Inflammatory macrophage (primary cell): Measurements from ENCODE around the gene ZCCHC13.
"Not testable (repeated sequence)": the region's sequence is repeated elsewhere in the genome, so short reads cannot be mapped to it uniquely, and the experiment has no call there.

Experiments used
- DNase-seq, 2 donors: peaks; one replicate each; pipeline ENCODE4 v3.0.0-alpha.2; 2020 to 2022

Gene ZCCHC13

DNA sequence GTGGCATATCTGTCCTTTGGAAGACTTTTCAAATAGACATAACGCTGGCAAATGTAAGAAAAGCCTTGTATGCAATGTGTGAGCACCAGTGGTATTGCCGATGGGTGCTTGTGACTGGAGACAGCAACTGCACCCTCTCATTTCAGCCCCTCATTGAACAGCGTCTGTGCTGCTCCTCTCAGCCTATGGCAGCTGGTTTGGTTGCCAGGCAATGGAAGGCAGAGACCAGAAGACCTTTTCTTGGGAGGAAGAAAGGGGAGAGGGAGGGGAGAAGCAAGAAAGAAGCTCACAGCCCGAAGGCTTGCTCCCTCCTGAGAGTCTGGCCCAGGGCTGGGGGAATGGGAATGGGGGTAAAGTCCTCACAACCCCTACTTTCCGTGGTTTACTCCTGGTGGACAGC is 20.2 kb downstream of the ZCCHC13 start:
- DNase-seq: no peak

DNA sequence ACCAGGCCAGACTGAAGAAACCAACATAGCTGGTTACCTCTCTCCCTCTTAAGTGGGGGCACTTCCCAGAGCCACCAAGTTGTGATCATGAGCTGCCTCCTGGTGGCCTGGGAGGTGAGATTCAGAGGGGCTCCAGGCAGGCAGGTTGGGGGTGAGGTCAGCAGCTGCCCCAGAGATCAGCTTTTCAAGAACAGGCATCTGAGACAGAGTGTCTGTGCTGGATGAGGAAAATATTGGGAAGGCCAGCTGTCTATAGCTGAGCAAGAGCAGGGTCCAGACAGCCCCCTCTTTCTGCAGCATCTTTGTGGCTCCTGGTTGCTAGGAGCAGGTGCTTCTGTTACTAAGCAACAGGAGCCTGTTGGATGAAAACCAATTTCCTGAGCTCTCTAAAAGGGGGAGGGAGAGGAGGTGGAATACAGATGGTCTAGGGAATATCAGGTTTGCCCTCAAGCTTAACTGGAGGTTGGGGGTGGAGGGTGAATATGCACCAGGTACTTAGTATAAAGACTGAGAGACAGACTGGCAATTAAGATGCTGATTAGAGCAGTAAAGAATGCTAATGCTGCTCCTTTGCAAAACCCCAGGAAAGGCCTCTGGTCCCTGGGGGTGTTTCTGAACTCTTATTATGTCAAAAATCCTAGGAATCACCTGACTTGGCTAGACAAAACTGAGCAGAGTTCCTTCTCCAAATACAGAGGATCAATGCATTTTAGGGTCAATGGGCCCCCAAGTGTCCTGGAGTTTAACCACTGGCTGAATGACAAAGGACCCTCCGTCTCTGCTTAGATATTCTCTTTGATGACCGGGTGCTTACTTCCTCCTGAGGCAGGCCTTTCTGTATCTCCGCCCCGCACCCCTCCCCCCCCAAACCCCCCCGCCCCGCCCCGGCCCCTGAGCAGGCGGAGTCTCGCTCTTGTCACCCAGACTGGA is 21.4 kb downstream of the ZCCHC13 start:
- no peak for DNase-seq

DNA sequence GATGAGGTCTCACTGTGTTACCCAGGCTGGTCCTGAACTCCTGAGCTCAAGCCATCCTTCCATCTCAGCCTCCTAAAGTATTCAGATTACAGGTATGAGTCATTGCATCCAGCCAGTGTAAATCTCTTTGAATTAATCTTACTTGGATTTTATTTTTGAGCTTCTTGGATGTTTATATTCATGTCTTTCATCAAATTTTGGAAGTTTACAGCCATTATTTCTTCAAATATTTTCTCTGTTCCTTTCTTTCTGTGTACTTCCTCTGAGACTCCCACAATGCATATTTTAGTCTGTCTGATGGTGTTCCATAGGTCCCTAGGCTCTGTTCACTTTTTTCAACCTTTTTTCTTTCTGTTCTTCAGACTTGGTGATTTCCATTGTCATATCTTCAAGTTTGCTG is 34.9 kb downstream of the ZCCHC13 start:
- DNase-seq: no peak

DNA sequence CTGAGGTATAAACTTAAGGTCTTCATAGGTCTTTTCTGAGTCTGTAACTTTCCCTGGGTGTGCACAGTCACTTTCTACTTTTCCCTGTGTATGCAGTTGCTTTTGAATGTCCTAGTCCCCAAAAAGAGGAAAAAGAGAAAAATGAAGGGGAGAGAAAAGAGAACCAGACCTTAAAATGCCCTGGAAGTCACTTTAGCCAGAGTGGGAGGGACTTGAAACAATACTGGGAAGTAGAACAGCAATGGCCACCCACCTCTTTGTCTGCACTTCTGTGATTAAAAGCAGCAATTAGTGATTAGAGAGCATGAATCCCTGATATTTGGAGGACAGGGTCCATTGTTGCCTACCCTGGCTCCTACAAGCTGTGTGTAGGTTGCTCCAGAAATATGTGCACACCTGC is 36.1 kb downstream of the ZCCHC13 start:
- DNase-seq: peak; percentile 44 to 51

DNA sequence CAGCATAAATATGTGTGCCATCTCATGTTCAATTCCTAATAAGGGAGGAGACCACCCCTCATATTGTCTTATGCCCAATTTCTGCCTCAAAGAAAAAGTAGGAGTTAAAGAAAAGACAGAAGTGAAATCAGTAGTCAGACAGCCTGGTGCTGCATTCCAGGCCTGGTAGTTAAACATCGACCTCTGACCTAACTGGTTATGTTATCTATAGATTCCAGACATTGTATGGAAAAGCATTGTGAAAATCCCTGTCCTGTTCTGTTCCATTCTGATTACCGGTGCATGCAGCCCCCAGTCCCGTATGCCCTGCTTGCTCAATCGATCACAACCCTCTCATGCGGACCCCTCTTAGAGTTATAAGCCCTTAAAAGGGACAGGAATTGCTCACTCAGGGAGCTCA is 38.2 kb downstream of the ZCCHC13 start:
- not testable (repeated sequence) for DNase-seq

DNA sequence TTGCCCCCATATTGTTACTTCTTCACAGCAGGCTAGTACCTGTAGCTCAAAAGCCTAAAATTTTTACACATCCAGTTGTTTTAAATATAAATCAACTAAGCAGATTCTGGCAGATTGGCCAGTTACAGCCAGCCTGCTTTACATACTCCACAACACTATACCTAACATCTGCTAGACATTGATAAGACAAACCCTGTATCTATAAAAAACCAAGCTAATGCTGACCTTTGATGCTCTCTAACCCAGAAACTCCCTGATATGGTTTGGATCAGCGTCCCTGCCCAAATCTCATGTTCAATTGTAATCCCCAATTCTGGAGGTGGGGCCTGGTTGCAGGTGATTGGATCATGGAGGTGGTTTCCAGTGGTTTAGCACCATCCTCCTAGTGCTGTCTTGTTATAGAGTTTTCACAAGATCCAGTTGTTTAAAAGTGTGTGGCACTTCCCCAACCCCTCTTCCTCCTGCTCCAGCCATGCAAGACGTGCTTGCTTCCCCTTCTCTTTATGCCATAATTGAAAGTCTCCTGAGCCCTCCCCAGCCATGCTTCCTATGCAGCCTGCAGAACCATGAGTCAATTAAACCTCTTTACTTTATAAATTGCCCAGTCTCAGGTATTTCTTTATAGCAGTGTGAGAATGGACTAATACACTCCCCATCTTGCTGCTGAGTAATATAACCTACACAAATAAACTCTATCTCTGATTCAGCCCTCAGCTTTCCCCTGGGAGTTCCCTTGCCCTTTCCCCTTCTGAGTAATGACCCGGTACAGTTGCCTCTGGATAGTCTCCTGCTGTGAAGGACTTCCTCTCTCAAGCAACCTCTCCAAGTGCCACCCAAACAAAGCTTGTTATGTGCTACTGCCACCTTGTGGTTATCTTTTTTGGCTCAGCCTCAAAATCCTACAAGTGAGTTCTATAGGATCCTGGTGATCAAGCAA is 39.6 kb downstream of the ZCCHC13 start:
- DNase-seq: peak; percentile 83

DNA sequence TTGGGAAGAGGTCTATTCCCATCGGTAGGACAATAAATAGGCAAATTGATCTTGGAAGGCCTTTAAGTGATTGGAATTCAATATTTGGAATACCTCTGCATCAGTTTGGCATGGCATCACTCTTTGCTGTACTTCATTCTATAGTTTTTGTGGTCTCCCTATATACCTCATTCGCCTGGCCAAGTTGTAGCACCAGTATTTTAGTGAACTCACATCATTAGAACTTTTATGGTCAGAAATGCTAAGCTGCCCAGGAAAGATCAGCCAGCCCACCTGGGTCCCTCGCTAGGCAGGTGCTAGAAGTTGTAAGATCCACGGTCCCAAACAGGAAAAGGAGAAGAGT is 40.3 kb downstream of the ZCCHC13 start:
- DNase-seq: no peak

DNA sequence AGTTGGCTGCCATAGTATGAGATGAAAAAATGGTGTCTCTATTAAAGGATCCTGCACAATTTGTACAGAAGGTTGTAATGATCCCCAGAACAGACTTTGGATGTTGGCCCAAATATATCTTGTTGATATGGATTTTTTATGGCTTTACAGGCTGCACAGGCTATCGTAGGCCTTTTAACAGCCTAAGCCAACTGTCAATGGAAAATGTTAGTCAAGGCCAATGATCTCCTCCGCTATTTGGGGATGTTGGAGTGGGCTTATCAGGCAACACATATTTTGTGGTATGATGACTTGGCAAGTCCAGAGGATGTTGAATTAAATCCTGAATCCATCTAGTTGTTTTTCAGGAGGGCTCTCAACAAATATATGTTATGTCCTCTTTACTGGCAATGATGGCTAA is 42.1 kb downstream of the ZCCHC13 start:
- no peak for DNase-seq

DNA sequence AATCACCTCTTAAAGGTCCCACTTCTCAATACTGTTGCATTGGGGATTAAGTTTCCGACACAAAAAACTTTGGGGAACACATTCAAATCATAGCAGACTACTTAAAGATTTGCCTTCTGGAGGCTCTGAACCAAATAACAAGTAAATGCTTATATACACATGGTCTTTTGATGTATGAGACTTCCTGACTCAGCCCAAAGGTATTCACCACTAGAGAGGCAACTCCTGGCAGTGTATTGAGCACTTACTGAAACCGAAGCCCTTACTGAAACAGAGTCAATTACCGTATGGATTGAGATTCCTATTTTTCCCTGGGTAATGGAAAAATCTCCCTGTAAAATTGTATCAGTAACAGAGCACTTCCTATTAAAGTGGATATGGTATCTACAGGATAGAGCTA is 45.4 kb downstream of the ZCCHC13 start:
- no peak for DNase-seq

DNA sequence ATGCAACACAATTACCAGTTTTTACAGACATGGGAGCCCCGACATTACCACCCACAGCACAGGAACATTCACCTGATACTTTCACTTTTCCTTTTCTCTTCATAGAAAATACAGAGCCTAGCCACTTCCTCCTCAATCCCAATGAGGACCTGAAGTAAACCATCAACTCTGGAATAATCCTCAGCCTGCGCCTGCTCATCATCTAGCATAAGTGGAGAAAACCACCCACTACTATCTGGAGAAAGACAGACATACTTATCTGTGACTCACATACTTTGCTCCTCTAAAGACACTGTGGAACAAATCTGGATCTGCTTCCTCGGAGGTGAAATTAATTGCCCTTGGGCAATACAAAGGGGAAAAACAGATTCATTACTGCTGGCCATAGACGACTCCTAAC is 47.8 kb downstream of the ZCCHC13 start:
- DNase-seq: no peak

DNA sequence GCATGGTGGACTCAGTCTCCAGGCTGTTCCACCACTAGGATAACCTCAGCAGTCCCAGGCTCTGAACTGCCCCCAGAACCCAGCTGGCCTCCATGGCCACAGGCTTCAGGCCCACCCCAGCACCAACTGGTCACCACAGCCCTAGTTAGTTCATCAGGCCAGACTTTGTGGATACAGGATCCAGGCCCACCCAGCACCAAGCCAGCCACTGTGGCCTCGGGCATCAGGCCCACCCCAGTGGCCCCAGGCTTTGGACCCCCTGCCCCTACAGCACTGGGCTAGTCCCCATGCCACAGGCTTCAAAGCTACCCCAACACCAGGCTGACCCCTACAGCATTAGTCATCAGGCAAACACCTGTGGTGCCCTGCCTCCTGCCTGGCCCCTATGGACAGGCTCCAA is 50.0 kb downstream of the ZCCHC13 start:
- no peak for DNase-seq
